T1000 (cell line): Measurements from ENCODE around the gene JUND.

Source experiments
- DNase-seq: peaks from one replicate; lab custom pipeline; 2025; ENCODE audit warnings: mixed read lengths; lab: John Stamatoyannopoulos, UW

The JUND gene

GRCh38 chr19:18289471-18290301 is 8.3 kb upstream of the JUND start:
- no peak for DNase-seq

GRCh38 chr19:18287836-18288772 is 6.7 kb upstream of the JUND start:
- DNase-seq, result no peak

- no peak for DNase-seq
These were observed 5.7 kb upstream of the JUND start for GRCh38 chr19:18286973-18287635.

- DNase-seq, result no peak
These were observed 3.4 kb upstream of the JUND start for GRCh38 chr19:18284712-18285360.

GRCh38 chr19:18283338-18283737 is 1.9 kb upstream of the JUND start:
- no peak for DNase-seq

- no peak for DNase-seq
These were observed 1.3 kb upstream of the JUND start for GRCh38 chr19:18282788-18283141.

GRCh38 chr19:18282021-18282787 is 782 bp upstream of the JUND start:
- DNase-seq, result no peak

- peak; percentile 46 for DNase-seq
These were observed 958 bp downstream of the JUND start for GRCh38 chr19:18280247-18281081.

- peak; percentile 83 for DNase-seq
These were observed 1.7 kb downstream of the JUND start for GRCh38 chr19:18279516-18280246.

GRCh38 chr19:18279266-18279515 is 2.2 kb downstream of the JUND start:
- no peak for DNase-seq

- DNase-seq, result no peak
These were observed 2.7 kb downstream of the JUND start for GRCh38 chr19:18278521-18279265.

- peak; percentile 66 for DNase-seq
These were observed 6.6 kb downstream of the JUND start for GRCh38 chr19:18274781-18275356.

- DNase-seq, result no peak
These were observed 7.1 kb downstream of the JUND start, which contains the start of gene IQCN for GRCh38 chr19:18274219-18274780. Gene IQCN, minus strand, starts transcription at chr19:18274452. Its CDS starts 4,974 bp downstream, at chr19:18269478.

- no peak for DNase-seq
These were observed 7.7 kb downstream of the JUND start for GRCh38 chr19:18273561-18274218.

- DNase-seq, result no peak
These were observed 10.0 kb downstream of the JUND start for GRCh38 chr19:18271433-18271841.

GRCh38 chr19:18270326-18270725 is 11.1 kb downstream of the JUND start:
- no peak for DNase-seq

GRCh38 chr19:18269070-18269723 is 12.2 kb downstream of the JUND start:
- no peak for DNase-seq
